ENCODE results near the gene ERCC2. TPM values are rescaled to one million over a fixed set of nuclear protein-coding genes. Genes with fewer than 3 reads are reported as not detected.
A peak's percentile ranks its signal among the peaks of the same experiment; 100 is the strongest.

ERCC2 gene
- total RNA-seq, 1 donor = 52.5 TPM

- Histone ChIP-seq H3K36me3 (ENCODE audit: insufficient read depth, low read length) (no peaks in the 10 kb centered on the region), H3K4me1 (ENCODE audit: insufficient read depth, low read length) (peaks cover 23% of the 10 kb centered on the region), H3K27me3 (ENCODE audit: insufficient read depth, low read length) (no peaks in the 10 kb centered on the region), H3K79me2 (ENCODE audit: insufficient read depth, low read length) (peaks cover 9% of the 10 kb centered on the region), H3K9me3 (ENCODE audit: low read depth, low read length) (no peaks in the 10 kb centered on the region), H3K4me2 (ENCODE audit: insufficient read depth, low read length) (peak overlapping the region; percentile 22), H2AFZ (ENCODE audit: low read length) (peak overlapping the region; percentile 39), H3K4me3 (ENCODE audit: insufficient read depth, low read length) (peak overlapping the region; percentile 41), H4K20me1 (ENCODE audit: insufficient read depth, low read length) (no peaks in the 10 kb centered on the region), H3K27ac (ENCODE audit: low read depth, low read length) (no peak overlapping the region)
- TF ChIP-seq, protein P1, sequence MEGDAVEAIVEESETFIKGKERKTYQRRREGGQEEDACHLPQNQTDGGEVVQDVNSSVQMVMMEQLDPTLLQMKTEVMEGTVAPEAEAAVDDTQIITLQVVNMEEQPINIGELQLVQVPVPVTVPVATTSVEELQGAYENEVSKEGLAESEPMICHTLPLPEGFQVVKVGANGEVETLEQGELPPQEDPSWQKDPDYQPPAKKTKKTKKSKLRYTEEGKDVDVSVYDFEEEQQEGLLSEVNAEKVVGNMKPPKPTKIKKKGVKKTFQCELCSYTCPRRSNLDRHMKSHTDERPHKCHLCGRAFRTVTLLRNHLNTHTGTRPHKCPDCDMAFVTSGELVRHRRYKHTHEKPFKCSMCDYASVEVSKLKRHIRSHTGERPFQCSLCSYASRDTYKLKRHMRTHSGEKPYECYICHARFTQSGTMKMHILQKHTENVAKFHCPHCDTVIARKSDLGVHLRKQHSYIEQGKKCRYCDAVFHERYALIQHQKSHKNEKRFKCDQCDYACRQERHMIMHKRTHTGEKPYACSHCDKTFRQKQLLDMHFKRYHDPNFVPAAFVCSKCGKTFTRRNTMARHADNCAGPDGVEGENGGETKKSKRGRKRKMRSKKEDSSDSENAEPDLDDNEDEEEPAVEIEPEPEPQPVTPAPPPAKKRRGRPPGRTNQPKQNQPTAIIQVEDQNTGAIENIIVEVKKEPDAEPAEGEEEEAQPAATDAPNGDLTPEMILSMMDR (IDR thresholded peaks at IDR 0.05; ENCODE audit: extremely low read depth, low read depth, low read length) = peak; percentile 31
- peak; percentile 91 for DNase-seq (ENCODE audit: insufficient read length, low spot score, missing footprints)
These were observed 32.1 kb upstream of the ERCC2 start for GRCh38 chr19:45402298-45403061.

GRCh38 chr19:45401815-45402214 lies 31.4 kb upstream of the ERCC2 start:
- TF ChIP-seq, protein P1 (IDR thresholded peaks at IDR 0.05; ENCODE audit: extremely low read depth, low read depth, low read length) = no peak
- H3K27ac ChIP-seq (ENCODE audit: low read depth, low read length) = no peak overlapping the region
- no peaks in the 10 kb centered on the region for H3K36me3 ChIP-seq (ENCODE audit: insufficient read depth, low read length)
- no peaks in the 10 kb centered on the region for H4K20me1 ChIP-seq (ENCODE audit: insufficient read depth, low read length)
- H3K4me1 ChIP-seq (ENCODE audit: insufficient read depth, low read length) = peaks cover 17% of the 10 kb centered on the region
- peaks cover 3% of the 10 kb centered on the region for H3K79me2 ChIP-seq (ENCODE audit: insufficient read depth, low read length)
- no peak overlapping the region for H3K4me2 ChIP-seq (ENCODE audit: insufficient read depth, low read length)
- H3K27me3 ChIP-seq (ENCODE audit: insufficient read depth, low read length) = no peaks in the 10 kb centered on the region
- H2AFZ ChIP-seq (ENCODE audit: low read length) = no peak overlapping the region
- H3K9me3 ChIP-seq (ENCODE audit: low read depth, low read length) = no peaks in the 10 kb centered on the region
- no peak overlapping the region for H3K4me3 ChIP-seq (ENCODE audit: insufficient read depth, low read length)
- no peak for DNase-seq (ENCODE audit: insufficient read length, low spot score, missing footprints)

GRCh38 chr19:45400192-45400591 lies 29.8 kb upstream of the ERCC2 start:
- Histone ChIP-seq H3K4me1 (ENCODE audit: insufficient read depth, low read length) (peaks cover 17% of the 10 kb centered on the region), H3K79me2 (ENCODE audit: insufficient read depth, low read length) (no peaks in the 10 kb centered on the region), H3K4me3 (ENCODE audit: insufficient read depth, low read length) (no peak overlapping the region), H2AFZ (ENCODE audit: low read length) (no peak overlapping the region), H3K36me3 (ENCODE audit: insufficient read depth, low read length) (no peaks in the 10 kb centered on the region), H3K27me3 (ENCODE audit: insufficient read depth, low read length) (no peaks in the 10 kb centered on the region), H3K9me3 (ENCODE audit: low read depth, low read length) (no peaks in the 10 kb centered on the region), H4K20me1 (ENCODE audit: insufficient read depth, low read length) (no peaks in the 10 kb centered on the region), H3K4me2 (ENCODE audit: insufficient read depth, low read length) (no peak overlapping the region), H3K27ac (ENCODE audit: low read depth, low read length) (no peak overlapping the region)
- peak; percentile 84 for DNase-seq (ENCODE audit: insufficient read length, low spot score, missing footprints)
- TF ChIP-seq, protein P1 (IDR thresholded peaks at IDR 0.05; ENCODE audit: extremely low read depth, low read depth, low read length) = no peak

DNA sequence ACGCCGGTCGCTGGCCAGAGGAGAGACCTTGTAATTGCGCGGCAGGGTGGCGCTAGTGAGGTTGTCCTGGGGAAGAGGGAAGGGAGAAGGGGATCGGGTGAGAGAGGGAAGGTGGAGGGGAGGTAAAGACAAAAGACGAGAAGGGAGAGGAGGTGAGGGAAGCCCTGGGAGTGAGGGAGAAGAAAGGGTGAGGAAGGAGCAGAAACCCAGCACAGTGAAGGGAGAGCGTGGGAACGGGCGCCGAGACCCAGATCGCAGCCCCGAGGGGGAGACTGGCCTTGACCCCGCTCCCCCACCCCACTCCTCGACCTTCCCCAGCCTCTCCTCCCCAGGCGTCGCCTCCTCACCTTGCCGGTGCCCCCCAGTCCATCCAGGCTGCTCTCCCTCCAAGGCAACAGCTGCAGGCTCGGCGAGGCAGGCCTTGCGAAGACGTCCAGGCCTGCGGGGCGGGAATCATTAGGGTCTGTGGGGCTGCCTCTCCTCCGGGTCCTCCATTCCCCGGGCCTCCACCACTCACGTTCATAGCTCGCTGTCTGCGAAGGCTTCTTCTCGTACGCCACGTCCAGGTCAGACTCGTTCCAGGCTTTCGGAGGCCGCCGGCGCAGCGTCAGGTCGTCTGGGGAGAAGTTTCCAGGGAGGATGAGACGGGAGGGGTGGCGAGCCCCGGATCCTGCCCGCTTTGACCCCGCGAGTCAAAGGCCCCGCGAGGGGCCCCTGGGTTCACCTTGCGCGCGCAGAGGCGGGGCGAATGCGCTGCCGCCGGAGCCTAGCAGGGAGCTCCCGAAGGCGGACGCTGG lies 25.6 kb upstream of the ERCC2 start:
- TF ChIP-seq, protein P1 (IDR thresholded peaks at IDR 0.05; ENCODE audit: extremely low read depth, low read depth, low read length) = no peak
- no peak overlapping the region for H3K4me3 ChIP-seq (ENCODE audit: insufficient read depth, low read length)
- peak; percentile 36 for DNase-seq (ENCODE audit: insufficient read length, low spot score, missing footprints)
- H4K20me1 ChIP-seq (ENCODE audit: insufficient read depth, low read length) = no peaks in the 10 kb centered on the region
- H3K36me3 ChIP-seq (ENCODE audit: insufficient read depth, low read length) = no peaks in the 10 kb centered on the region
- H3K27ac ChIP-seq (ENCODE audit: low read depth, low read length) = no peak overlapping the region
- H3K27me3 ChIP-seq (ENCODE audit: insufficient read depth, low read length) = no peaks in the 10 kb centered on the region
- H3K9me3 ChIP-seq (ENCODE audit: low read depth, low read length) = no peaks in the 10 kb centered on the region
- no peak overlapping the region for H2AFZ ChIP-seq (ENCODE audit: low read length)
- H3K79me2 ChIP-seq (ENCODE audit: insufficient read depth, low read length) = no peaks in the 10 kb centered on the region
- H3K4me2 ChIP-seq (ENCODE audit: insufficient read depth, low read length) = no peak overlapping the region
- H3K4me1 ChIP-seq (ENCODE audit: insufficient read depth, low read length) = no peaks in the 10 kb centered on the region

Data from osteoblast (primary cell).